ENCODE data around the gene BRD1.
"Not testable (repeated sequence)": the region's sequence is repeated elsewhere in the genome, so short reads cannot be mapped to it uniquely, and the experiment has no call there.

Gene BRD1

GRCh38 chr22:49785841-49786471, 41.7 kb downstream of the BRD1 start:
- TF ChIP-seq, protein P1, sequence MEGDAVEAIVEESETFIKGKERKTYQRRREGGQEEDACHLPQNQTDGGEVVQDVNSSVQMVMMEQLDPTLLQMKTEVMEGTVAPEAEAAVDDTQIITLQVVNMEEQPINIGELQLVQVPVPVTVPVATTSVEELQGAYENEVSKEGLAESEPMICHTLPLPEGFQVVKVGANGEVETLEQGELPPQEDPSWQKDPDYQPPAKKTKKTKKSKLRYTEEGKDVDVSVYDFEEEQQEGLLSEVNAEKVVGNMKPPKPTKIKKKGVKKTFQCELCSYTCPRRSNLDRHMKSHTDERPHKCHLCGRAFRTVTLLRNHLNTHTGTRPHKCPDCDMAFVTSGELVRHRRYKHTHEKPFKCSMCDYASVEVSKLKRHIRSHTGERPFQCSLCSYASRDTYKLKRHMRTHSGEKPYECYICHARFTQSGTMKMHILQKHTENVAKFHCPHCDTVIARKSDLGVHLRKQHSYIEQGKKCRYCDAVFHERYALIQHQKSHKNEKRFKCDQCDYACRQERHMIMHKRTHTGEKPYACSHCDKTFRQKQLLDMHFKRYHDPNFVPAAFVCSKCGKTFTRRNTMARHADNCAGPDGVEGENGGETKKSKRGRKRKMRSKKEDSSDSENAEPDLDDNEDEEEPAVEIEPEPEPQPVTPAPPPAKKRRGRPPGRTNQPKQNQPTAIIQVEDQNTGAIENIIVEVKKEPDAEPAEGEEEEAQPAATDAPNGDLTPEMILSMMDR (conservative IDR thresholded peaks at IDR 0.05; ENCODE audit: low read depth, low read length): no peak
- DNase-seq (ENCODE audit: low read depth): no peak
- H3K4me3 ChIP-seq (ENCODE audit: low read length): no peak overlapping the region

DNA sequence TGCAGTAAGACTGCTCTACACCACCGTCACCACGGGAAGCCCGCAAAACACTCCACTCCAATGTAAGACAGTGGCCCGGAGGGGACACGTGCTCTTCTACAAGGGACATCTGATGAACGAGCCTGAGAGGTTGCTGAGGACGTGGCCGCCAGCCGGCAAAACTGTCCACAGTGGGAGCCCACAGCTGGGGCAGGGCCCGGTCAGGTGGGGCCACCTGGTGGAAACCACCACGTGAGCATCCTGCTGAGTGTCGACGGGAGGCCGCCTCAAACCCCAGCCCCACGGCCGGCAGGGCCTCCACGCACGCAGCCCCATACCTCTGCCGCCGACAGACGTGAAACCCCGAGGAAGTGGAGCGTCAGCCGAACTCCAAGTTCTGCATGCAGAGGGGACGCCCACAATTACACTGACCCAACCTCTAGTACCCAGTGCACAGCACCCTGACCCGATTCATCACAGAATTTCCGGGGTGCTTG, 42.6 kb downstream of the BRD1 start:
- no peak for DNase-seq (ENCODE audit: low read depth)
- no peak overlapping the region for H3K4me3 ChIP-seq (ENCODE audit: low read length)
- TF ChIP-seq, protein P1 (conservative IDR thresholded peaks at IDR 0.05; ENCODE audit: low read depth, low read length): no peak

DNA sequence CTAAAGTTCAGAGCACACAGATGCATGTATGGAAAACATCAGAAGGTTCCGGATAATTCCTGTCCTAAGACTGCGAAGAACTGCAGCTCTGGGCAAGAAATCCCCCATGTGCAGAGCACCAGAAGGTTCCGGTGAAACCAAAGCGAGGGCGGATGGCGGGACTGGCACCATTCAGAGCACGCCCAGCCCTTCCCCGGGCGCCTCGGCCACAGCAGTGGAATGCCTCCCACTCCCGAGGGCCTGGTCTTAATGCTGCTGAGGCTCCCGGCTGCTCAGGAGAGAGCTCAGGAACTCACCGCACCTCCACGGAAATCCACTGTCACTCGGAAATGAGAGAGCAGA, 43.1 kb downstream of the BRD1 start:
- H3K4me3 ChIP-seq (ENCODE audit: low read length): no peak overlapping the region
- DNase-seq (ENCODE audit: low read depth): no peak

DNA sequence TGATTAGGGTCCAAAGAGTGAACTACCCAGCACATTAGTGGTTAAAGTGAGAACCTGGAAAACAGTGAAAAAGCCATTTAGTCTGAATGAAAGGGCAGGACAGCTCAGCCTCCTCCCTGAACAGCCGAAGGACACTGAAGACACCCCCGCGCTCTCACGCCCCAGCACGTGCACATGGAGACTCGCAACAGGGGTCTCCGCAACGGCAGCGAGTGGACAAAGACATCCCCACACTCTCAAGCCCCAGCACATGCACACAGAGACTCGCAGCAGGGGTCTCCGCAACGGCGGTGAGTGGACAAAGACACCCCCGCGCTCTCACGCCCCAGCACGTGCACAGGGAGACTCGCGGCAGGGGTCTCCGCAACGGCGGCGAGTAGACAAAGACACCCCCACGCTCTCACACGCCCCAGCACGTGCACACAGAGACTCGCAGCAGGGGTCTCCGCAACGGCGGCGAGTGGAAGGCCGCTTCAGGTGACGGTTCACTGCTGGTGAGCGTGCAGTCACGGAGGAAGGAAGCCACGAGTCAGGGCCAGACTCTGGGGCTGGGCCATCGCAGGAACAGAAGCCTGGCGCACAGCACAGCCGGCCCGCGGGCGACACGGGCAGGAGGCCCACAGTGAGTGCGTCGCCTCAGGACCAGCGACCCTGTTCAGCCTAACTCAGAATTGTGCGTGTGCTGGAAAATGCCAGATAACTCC, 43.6 kb downstream of the BRD1 start:
- no peak overlapping the region for H3K4me3 ChIP-seq (ENCODE audit: low read length)
- TF ChIP-seq, protein P1 (conservative IDR thresholded peaks at IDR 0.05; ENCODE audit: low read depth, low read length): no peak
- no peak for DNase-seq (ENCODE audit: low read depth)

More for the DNA sequence above, 43.1 kb downstream of the BRD1 start:
- TF ChIP-seq, protein P1 (conservative IDR thresholded peaks at IDR 0.05; ENCODE audit: low read depth, low read length): no peak

GRCh38 chr22:49783036-49783746, 44.5 kb downstream of the BRD1 start:
- H3K4me3 ChIP-seq (ENCODE audit: low read length): no peak overlapping the region
- no peak for DNase-seq (ENCODE audit: low read depth)
- TF ChIP-seq, protein P1 (conservative IDR thresholded peaks at IDR 0.05; ENCODE audit: low read depth, low read length): no peak

DNA sequence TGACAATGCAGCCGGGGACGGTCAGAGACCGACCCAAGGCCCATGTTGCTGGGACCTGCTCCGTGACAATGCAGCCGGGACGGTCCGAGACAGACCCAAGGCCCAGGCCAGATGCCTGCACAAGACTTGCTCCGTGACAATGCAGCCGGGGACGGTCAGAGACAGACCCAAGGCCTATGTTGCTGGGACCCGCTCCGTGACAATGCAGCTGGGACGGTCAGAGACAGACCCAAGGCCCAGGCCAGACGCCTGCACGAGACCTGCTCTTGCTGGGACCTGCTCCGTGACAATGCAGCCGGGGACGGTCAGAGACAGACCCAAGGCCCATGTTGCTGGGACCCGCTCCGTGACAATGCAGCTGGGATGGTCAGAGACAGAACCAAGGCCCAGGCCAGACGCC, 45.8 kb downstream of the BRD1 start:
- not testable (repeated sequence) for DNase-seq (ENCODE audit: low read depth); H3K4me3 ChIP-seq (ENCODE audit: low read length)

GRCh38 chr22:49781289-49781782, 46.3 kb downstream of the BRD1 start:
- DNase-seq (ENCODE audit: low read depth): no peak
- H3K4me3 ChIP-seq (ENCODE audit: low read length): no peak overlapping the region
- TF ChIP-seq, protein P1 (conservative IDR thresholded peaks at IDR 0.05; ENCODE audit: low read depth, low read length): no peak

Data from retinal pigment epithelial cell (primary cell).